Fibroblast of villous mesenchyme (primary cell): ENCODE results near the gene ANKRD44. TPM values are rescaled to one million over a fixed set of nuclear protein-coding genes. Genes with fewer than 3 reads are reported as not detected.
"Not testable (repeated sequence)": the region's sequence is repeated elsewhere in the genome, so short reads cannot be mapped to it uniquely, and the experiment has no call there.

Source experiments
- DNase-seq: peaks from one replicate; pipeline ENCODE4 v3.0.0-alpha.2; 2010; ENCODE audit warnings: low read depth
- H3K4me3 ChIP-seq: 2 replicates; pipeline ENCODE4 v1.5.1; 2011; ENCODE audit warnings: low read depth, mild to moderate bottlenecking, low read length
- CTCF ChIP-seq: IDR thresholded peaks from 2 replicates; pipeline ENCODE4 v1.5.1; 2012; ENCODE audit warnings: low read depth, mild to moderate bottlenecking, low read length; ENCODE audit not compliant: insufficient read depth
- total RNA-seq: library from RNA; depleted of rRNA; stranded (reverse); fragments of >200 nt; gene quantifications from 2 replicates; pipeline ENCODE4 v1.2.3, GENCODE V29; 2012

ANKRD44 gene
- total RNA-seq, 1 donor, result 3.9 TPM

DNA sequence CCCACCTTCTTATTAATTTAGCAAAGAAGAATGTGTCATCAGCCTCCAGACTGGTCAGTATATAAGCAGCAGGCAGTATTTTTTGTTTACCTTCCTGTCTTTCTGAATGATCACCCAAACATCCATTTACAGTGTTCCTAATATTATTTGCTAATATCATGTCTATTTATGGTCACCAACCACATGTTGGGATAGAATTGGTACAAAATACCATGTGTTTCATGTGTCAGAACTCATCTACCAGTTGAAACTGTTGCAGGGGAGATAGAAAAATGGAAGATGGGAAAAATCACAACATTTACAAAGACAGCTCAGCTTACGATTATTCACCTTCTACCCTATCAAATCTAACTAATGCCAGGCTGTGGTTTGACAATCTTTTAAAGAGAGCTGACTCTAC lies 66.2 kb downstream of the ANKRD44 start:
- H3K4me3 ChIP-seq, result no peak overlapping the region
- no peak for DNase-seq
- TF ChIP-seq CTCF, result no peak

DNA sequence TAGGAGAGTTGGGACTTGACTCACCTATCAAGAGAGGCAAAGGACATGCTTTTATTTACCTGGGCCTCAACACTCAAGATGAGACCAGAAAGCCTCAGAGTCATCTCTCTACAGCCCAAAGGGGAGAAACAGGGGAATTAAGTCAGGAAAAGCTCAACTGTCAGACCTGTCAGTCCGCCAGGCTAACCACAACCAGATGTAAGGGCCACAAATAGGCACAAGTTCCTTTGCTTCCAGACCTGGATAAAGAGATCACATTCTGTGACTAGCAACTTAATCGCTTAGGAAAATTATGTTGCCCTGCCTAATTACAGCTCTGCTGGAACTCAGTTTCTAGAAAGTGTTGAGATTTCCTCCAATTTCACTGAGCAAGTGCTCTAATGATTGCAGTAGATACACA lies 67.9 kb downstream of the ANKRD44 start:
- no peak for DNase-seq
- no peak overlapping the region for H3K4me3 ChIP-seq
- TF ChIP-seq CTCF, result no peak

GRCh38 chr2:197241596-197241995 lies 69.0 kb downstream of the ANKRD44 start:
- no peak overlapping the region for H3K4me3 ChIP-seq
- no peak for TF ChIP-seq CTCF
- DNase-seq, result no peak

DNA sequence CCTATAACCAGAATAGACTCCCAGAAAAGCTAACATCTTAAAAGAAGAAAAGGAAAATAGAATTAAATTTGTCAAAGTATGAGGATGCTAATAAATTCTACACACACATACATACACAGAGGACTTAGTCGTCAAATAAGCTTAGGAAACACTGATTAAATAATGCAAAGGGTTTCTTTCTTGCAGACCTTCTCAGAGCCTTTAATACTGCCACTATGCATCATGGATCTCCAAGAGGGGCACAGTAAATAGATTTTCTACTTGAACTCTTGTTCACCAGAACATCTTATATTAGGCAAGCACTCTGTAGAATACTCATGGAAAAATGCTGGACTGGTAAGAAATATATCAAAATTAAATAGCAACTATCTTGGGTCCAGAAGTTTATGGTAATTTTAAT lies 69.4 kb downstream of the ANKRD44 start:
- no peak for DNase-seq
- no peak overlapping the region for H3K4me3 ChIP-seq
- TF ChIP-seq CTCF, result no peak

- no peak for TF ChIP-seq CTCF
- DNase-seq, result no peak
- no peak overlapping the region for H3K4me3 ChIP-seq
These were observed 70.0 kb downstream of the ANKRD44 start for GRCh38 chr2:197240421-197241041.

GRCh38 chr2:197240018-197240417 lies 70.6 kb downstream of the ANKRD44 start:
- DNase-seq, H3K4me3 ChIP-seq: not testable (repeated sequence)

DNA sequence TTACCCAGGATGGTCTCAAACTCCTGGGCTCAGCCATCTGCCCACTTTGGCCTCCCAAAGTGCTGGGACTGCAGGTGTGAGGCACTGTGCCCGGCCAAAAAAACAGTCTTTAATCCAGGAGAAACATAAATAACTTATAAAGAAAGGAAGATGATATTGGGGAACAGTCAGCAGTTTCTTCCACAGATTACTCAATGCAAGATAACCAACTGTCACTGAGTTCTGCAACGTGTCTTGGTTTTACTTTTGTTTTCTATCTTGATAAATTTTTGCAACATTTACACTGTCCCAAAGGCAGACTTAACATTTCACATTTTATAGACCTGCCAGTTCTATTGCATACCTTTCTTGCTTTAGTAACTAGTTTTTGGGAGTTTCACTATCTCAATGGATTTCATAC lies 71.1 kb downstream of the ANKRD44 start:
- no peak for DNase-seq
- H3K4me3 ChIP-seq, result no peak overlapping the region
- TF ChIP-seq CTCF, result no peak
